SU-DHL-6 (cell line): Measurements from ENCODE around the gene GLO1.

ENCODE experiments used
- H2AFZ ChIP-seq: fragments of 200-600 bp; sonication (generic); 2 replicates; pipeline ENCODE4 v1.6.1; 2014; ENCODE audit warnings: low read depth, mild to moderate bottlenecking, moderate library complexity, mixed read lengths, antibody characterized with exemption, low read length; ENCODE audit not compliant: severe bottlenecking
- H3F3A ChIP-seq: fragments of 200-600 bp; shearing (Covaris generic); 2 replicates; pipeline ENCODE4 v1.6.0; 2016; ENCODE audit warnings: antibody characterized with exemption, mild to moderate bottlenecking; ENCODE audit not compliant: insufficient read depth
- H3K27ac ChIP-seq: fragments of 200-600 bp; sonication (generic); 2 replicates; pipeline ENCODE4 v1.5.1; 2016; ENCODE audit warnings: low read depth, mild to moderate bottlenecking, low read length, moderate library complexity, mixed read lengths
- H3K27me3 ChIP-seq: fragments of 200-600 bp; sonication (generic), shearing (Covaris generic); 2 replicates; pipeline ENCODE4 v1.6.0; 2014; ENCODE audit warnings: mild to moderate bottlenecking, low read length
- H3K36me3 ChIP-seq: fragments of 200-600 bp; sonication (generic); 2 replicates; pipeline ENCODE4 v1.6.1; 2014; ENCODE audit warnings: mild to moderate bottlenecking, low read length, mixed read lengths
- H3K4me2 ChIP-seq: fragments of 300-600, 200-600 bp; shearing (Covaris generic), sonication (generic); 2 replicates; pipeline ENCODE4 v1.6.0; 2014; ENCODE audit warnings: low read length, low read depth, mild to moderate bottlenecking; ENCODE audit not compliant: poor library complexity, severe bottlenecking
- H3K4me3 ChIP-seq: fragments of 200-600 bp; sonication (generic); 2 replicates; pipeline ENCODE4 v1.5.1; 2014; ENCODE audit warnings: antibody characterized with exemption, low read length, mild to moderate bottlenecking, mixed read lengths; ENCODE audit not compliant: insufficient read depth, poor library complexity, severe bottlenecking
- H3K79me2 ChIP-seq: fragments of 200-600 bp; sonication (generic); 2 replicates; pipeline ENCODE4 v1.6.1; 2014; ENCODE audit warnings: mild to moderate bottlenecking, low read length, moderate library complexity; ENCODE audit not compliant: insufficient read depth
- H3K9ac ChIP-seq: fragments of 200-600 bp; sonication (generic); 2 replicates; pipeline ENCODE4 v1.7.0; 2014; ENCODE audit warnings: mild to moderate bottlenecking, low read length
- H3K9me2 ChIP-seq: fragments of 200-600 bp; sonication (generic); replicated peaks from 2 replicates; pipeline ENCODE4 v1.6.1; 2014; ENCODE audit warnings: low read length; ENCODE audit not compliant: insufficient read depth
- H3K9me3 ChIP-seq: fragments of 200-600 bp; sonication (generic); 2 replicates; pipeline ENCODE4 v1.6.1; 2014; ENCODE audit warnings: low read length, mixed read lengths; ENCODE audit not compliant: insufficient read depth
- H4K20me1 ChIP-seq: fragments of 200-600 bp; sonication (generic); 2 replicates; pipeline ENCODE4 v1.6.1; 2014; ENCODE audit warnings: low read depth, mild to moderate bottlenecking, antibody characterized with exemption, low read length, moderate library complexity, mixed read lengths
- CTCF ChIP-seq: fragments of 200-600 bp; sonication (generic); IDR thresholded peaks from one replicate; pipeline ENCODE4 v1.5.1; 2017; ENCODE audit warnings: antibody characterized with exemption, mild to moderate bottlenecking, low read length, moderate library complexity; ENCODE audit not compliant: insufficient read depth, poor library complexity, severe bottlenecking
- EZH2phosphoT487 ChIP-seq: fragments of 200-600 bp; sonication (generic), shearing (Covaris generic); conservative IDR thresholded peaks from 2 replicates; pipeline ENCODE4 v1.6.1; 2018; ENCODE audit warnings: mild to moderate bottlenecking, antibody characterized with exemption, low read length, moderate library complexity, mixed read lengths

The GLO1 gene

DNA sequence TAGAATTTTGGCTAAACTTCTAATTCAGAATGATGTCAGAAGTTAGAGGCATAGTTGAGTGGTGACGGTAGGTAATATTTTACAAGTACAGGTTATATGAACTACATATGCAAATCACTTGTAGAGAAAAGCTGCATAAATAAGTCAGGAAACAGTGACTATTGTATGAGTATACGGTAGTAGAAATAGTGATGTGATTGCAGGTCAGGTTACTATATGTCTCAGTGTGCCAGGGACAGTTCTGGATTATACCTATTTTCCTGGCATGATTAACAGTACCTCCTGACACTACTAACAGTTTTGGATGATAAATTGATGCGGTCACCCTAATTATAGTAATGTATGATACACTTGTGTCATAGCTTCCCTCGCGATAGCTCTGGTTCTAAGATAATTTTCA lies 21.4 kb upstream of the GLO1 start:
- TF ChIP-seq CTCF (no peak), EZH2phosphoT487 (no peak)
- H3K79me2 ChIP-seq = no peaks in the 10 kb centered on the region
- no peaks in the 10 kb centered on the region for H3K9me3 ChIP-seq
- no peak overlapping the region for H2AFZ ChIP-seq
- H3K4me3 ChIP-seq = no peak overlapping the region
- H3F3A ChIP-seq = no peaks in the 10 kb centered on the region
- no peak overlapping the region for H3K4me2 ChIP-seq
- no peaks in the 10 kb centered on the region for H4K20me1 ChIP-seq
- no peak overlapping the region for H3K9ac ChIP-seq
- no peaks in the 10 kb centered on the region for H3K9me2 ChIP-seq
- no peak overlapping the region for H3K27ac ChIP-seq
- H3K36me3 ChIP-seq = no peaks in the 10 kb centered on the region
- H3K27me3 ChIP-seq = no peaks in the 10 kb centered on the region

- Histone ChIP-seq H2AFZ (no peak overlapping the region), H3K27me3 (no peaks in the 10 kb centered on the region), H3K4me2 (no peak overlapping the region), H3K79me2 (no peaks in the 10 kb centered on the region), H3K4me3 (no peak overlapping the region), H3K36me3 (no peaks in the 10 kb centered on the region), H3K9me2 (no peaks in the 10 kb centered on the region), H4K20me1 (no peaks in the 10 kb centered on the region), H3F3A (no peaks in the 10 kb centered on the region), H3K9ac (no peak overlapping the region), H3K9me3 (no peaks in the 10 kb centered on the region), H3K27ac (no peak overlapping the region)
- TF ChIP-seq CTCF (no peak), EZH2phosphoT487 (no peak)
These were observed 20.8 kb upstream of the GLO1 start for GRCh38 chr6:38723783-38724182.

GRCh38 chr6:38722727-38723334 lies 19.9 kb upstream of the GLO1 start:
- no peaks in the 10 kb centered on the region for H3K27me3 ChIP-seq
- no peaks in the 10 kb centered on the region for H3K9me3 ChIP-seq
- no peak overlapping the region for H3K9ac ChIP-seq
- H3K27ac ChIP-seq = no peak overlapping the region
- TF ChIP-seq CTCF = no peak
- TF ChIP-seq EZH2phosphoT487 = no peak
- H3K36me3 ChIP-seq = no peaks in the 10 kb centered on the region
- H3F3A ChIP-seq = no peaks in the 10 kb centered on the region
- no peaks in the 10 kb centered on the region for H3K9me2 ChIP-seq
- H3K4me3 ChIP-seq = no peak overlapping the region
- no peaks in the 10 kb centered on the region for H4K20me1 ChIP-seq
- H3K79me2 ChIP-seq = no peaks in the 10 kb centered on the region
- no peak overlapping the region for H3K4me2 ChIP-seq
- no peak overlapping the region for H2AFZ ChIP-seq
